Mammary epithelial cell (primary cell): Measurements from ENCODE around the gene SYNJ2.

Experiments
- CTCF ChIP-seq, 2 donors: IDR thresholded peaks in 1 of 2; conservative IDR thresholded peaks in 1 of 2; 2 replicates each; pipeline ENCODE4 v1.5.1; 2011 to 2012; ENCODE audit warnings: inconsistent platforms in 2 of 2, low read length in 2 of 2, mild to moderate bottlenecking in 2 of 2, control low read depth in 1 of 2, low read depth in 1 of 2; ENCODE audit not compliant: insufficient read depth in 1 of 2; ENCODE audit errors: extremely low read depth in 1 of 2
- EZH2 ChIP-seq: IDR thresholded peaks from 2 replicates; pipeline ENCODE4 v1.6.1; 2012; ENCODE audit warnings: low read length, inconsistent platforms, borderline replicate concordance

- TF ChIP-seq CTCF (conservative IDR thresholded peaks at IDR 0.05 in 1 of 2, IDR thresholded peaks at IDR 0.05 in 1 of 2; ENCODE audit: extremely low read depth in 1 of 2, insufficient read depth in 1 of 2, low read depth in 1 of 2, low read length in 2 of 2) (no peak), EZH2 (no peak)
Observed at GRCh38 chr6:158110986-158111385, 129.3 kb downstream of the SYNJ2 start.
